Fibroblast of lung (primary cell): Measurements from ENCODE around the gene SPACA9. TPM values are rescaled to one million over a fixed set of nuclear protein-coding genes. Genes with fewer than 3 reads are reported as not detected.
A peak's percentile ranks its signal among the peaks of the same experiment; 100 is the strongest.

Experiments used
- DNase-seq, 2 donors: peaks; one replicate each; pipeline versions ENCODE4 v3.0.0 to v3.0.0-alpha.2; 2010; ENCODE audit warnings: low read depth in 2 of 2
- H2AFZ ChIP-seq: 2 replicates; pipeline ENCODE4 v1.5.1; 2012; ENCODE audit warnings: low read length, control low read depth, inconsistent platforms
- H3K27ac ChIP-seq: 2 replicates; pipeline ENCODE4 v1.5.1; 2011; ENCODE audit warnings: low read length, control low read depth; ENCODE audit not compliant: insufficient read depth
- H3K27me3 ChIP-seq: 2 replicates; pipeline ENCODE4 v1.5.1; 2011; ENCODE audit warnings: mild to moderate bottlenecking, low read length; ENCODE audit not compliant: control insufficient read depth, insufficient read depth
- H3K36me3 ChIP-seq: 2 replicates; pipeline ENCODE4 v1.5.1; 2011; ENCODE audit warnings: low read length; ENCODE audit not compliant: control insufficient read depth, insufficient read depth
- H3K4me1 ChIP-seq: 2 replicates; pipeline ENCODE4 v1.5.1; 2011; ENCODE audit warnings: low read length; ENCODE audit not compliant: control insufficient read depth, insufficient read depth; ENCODE audit errors: extremely low read depth
- H3K4me2 ChIP-seq: 2 replicates; pipeline ENCODE4 v1.5.1; 2011; ENCODE audit warnings: low read length, control low read depth; ENCODE audit not compliant: insufficient read depth; ENCODE audit errors: extremely low read depth
- H3K4me3 ChIP-seq, 4 experiments: fragments of 200-600 bp in 1 of 4; sonication (generic) in 1 of 4; replicated peaks in 1 of 4; 2 replicates each; pipeline ENCODE4 v1.5.1; 2011 to 2016; ENCODE audit warnings: low read length in 4 of 4, low read depth in 3 of 4, mild to moderate bottlenecking in 3 of 4, control low read depth in 2 of 4, inconsistent platforms in 1 of 4, mixed read lengths in 1 of 4; ENCODE audit not compliant: insufficient read depth in 1 of 4; ENCODE audit errors: control extremely low read depth in 1 of 4
- H3K79me2 ChIP-seq: 2 replicates; pipeline ENCODE4 v1.5.1; 2012; ENCODE audit warnings: mild to moderate bottlenecking, low read length, inconsistent platforms; ENCODE audit not compliant: control insufficient read depth, insufficient read depth
- H3K9ac ChIP-seq: 2 replicates; pipeline ENCODE4 v1.5.1; 2011; ENCODE audit warnings: mild to moderate bottlenecking, low read length, control low read depth; ENCODE audit not compliant: insufficient read depth
- H3K9me3 ChIP-seq: 2 replicates; pipeline ENCODE4 v1.5.1; 2012; ENCODE audit warnings: low read depth, low read length; ENCODE audit not compliant: control insufficient read depth, insufficient read depth
- H4K20me1 ChIP-seq: 2 replicates; pipeline ENCODE4 v1.5.1; 2011; ENCODE audit warnings: low read length; ENCODE audit not compliant: control insufficient read depth, insufficient read depth; ENCODE audit errors: extremely low read depth
- CTCF ChIP-seq, 2 donors: IDR thresholded peaks in 1 of 2; conservative IDR thresholded peaks in 1 of 2; 1 replicate in 1 of 2; 2 replicates in 1 of 2; pipeline ENCODE4 v1.5.1; 2011 to 2012; ENCODE audit warnings: low read length in 2 of 2, control low read depth in 1 of 2, inconsistent platforms in 1 of 2, low read depth in 1 of 2, mild to moderate bottlenecking in 1 of 2
- EZH2 ChIP-seq: IDR thresholded peaks from 2 replicates; pipeline ENCODE4 v1.5.1; 2012; ENCODE audit warnings: low read length, control low read depth, mild to moderate bottlenecking; ENCODE audit errors: missing control alignments
- polyA plus RNA-seq, 2 donors: library from polyadenylated mRNA; depleted of rRNA in 1 of 2; stranded (reverse) in 1 of 2; unstranded in 1 of 2; fragments of >200 nt; gene quantifications; 2 replicates each; pipeline ENCODE4 v1.2.1, GENCODE V29; 2011 to 2012; ENCODE audit warnings: missing spikeins in 1 of 2
- total RNA-seq: library from RNA; depleted of rRNA; stranded (reverse); fragments of >200 nt; gene quantifications from 2 replicates; pipeline ENCODE4 v1.2.1, GENCODE V29; 2014

The SPACA9 gene
- total and polyA plus RNA-seq, 2 donors (not counting 1 experiment from before 2014, with no cell fraction given), result 4.3 to 4.4 TPM

- Histone ChIP-seq H3K9me3 (no peaks in the 10 kb centered on the region), H3K27ac (no peak overlapping the region), H3K4me3 (peak overlapping the region; percentile 83 to 99 (median 88)), H3K4me2 (peak overlapping the region; percentile 62), H3K27me3 (no peaks in the 10 kb centered on the region), H4K20me1 (no peaks in the 10 kb centered on the region), H3K4me1 (peaks cover 2% of the 10 kb centered on the region), H3K9ac (peak overlapping the region; percentile 97), H3K79me2 (no peaks in the 10 kb centered on the region), H3K36me3 (no peaks in the 10 kb centered on the region), H2AFZ (peak overlapping the region; percentile 95)
- TF ChIP-seq CTCF (conservative IDR thresholded peaks at IDR 0.05 in 1 of 2, IDR thresholded peaks at IDR 0.05 in 1 of 2; ENCODE audit: low read depth in 1 of 2, low read length in 2 of 2) (no peak), EZH2 (no peak)
- no peak for DNase-seq
These were observed 1.3 kb upstream of the SPACA9 start for GRCh38 chr9:132877458-132877823.

- Histone ChIP-seq H3K27me3 (no peaks in the 10 kb centered on the region), H3K4me3 (peak within 1 kb of the TSS; percentile 83 to 99 (median 88)), H3K79me2 (no peaks in the 10 kb centered on the region), H3K9me3 (no peaks in the 10 kb centered on the region), H4K20me1 (no peaks in the 10 kb centered on the region), H3K9ac (peak within 1 kb of the TSS; percentile 97), H3K4me2 (peak within 1 kb of the TSS; percentile 95), H3K36me3 (no peaks in the 10 kb centered on the region), H2AFZ (peak within 1 kb of the TSS; percentile 95), H3K27ac (peak within 1 kb of the TSS; percentile 91), H3K4me1 (peaks cover 2% of the 10 kb centered on the region)
- TF ChIP-seq EZH2 (no peak), CTCF (conservative IDR thresholded peaks at IDR 0.05 in 1 of 2, IDR thresholded peaks at IDR 0.05 in 1 of 2; ENCODE audit: low read depth in 1 of 2, low read length in 2 of 2) (no peak)
- DNase-seq, result peak; percentile 69 to 71
These were observed 639 bp upstream of the SPACA9 start, which contains the start of gene AK8 for GRCh38 chr9:132877824-132878694. TSS of gene AK8 (minus strand) at chr9:132878284. CDS start at chr9:132878255, 29 bp downstream.

- H3K36me3 ChIP-seq, result no peaks in the 10 kb centered on the region
- H3K27ac ChIP-seq, result no peak overlapping the region
- DNase-seq, result no peak
- H3K9ac ChIP-seq, result no peak overlapping the region
- peak overlapping the region; percentile 95 for H3K4me2 ChIP-seq
- H2AFZ ChIP-seq, result peak overlapping the region; percentile 70
- H3K27me3 ChIP-seq, result no peaks in the 10 kb centered on the region
- no peaks in the 10 kb centered on the region for H3K9me3 ChIP-seq
- H3K4me1 ChIP-seq, result peaks cover 2% of the 10 kb centered on the region
- TF ChIP-seq CTCF (conservative IDR thresholded peaks at IDR 0.05 in 1 of 2, IDR thresholded peaks at IDR 0.05 in 1 of 2; ENCODE audit: low read depth in 1 of 2, low read length in 2 of 2) (no peak), EZH2 (no peak)
- no peaks in the 10 kb centered on the region for H3K79me2 ChIP-seq
- H4K20me1 ChIP-seq, result no peaks in the 10 kb centered on the region
- H3K4me3 ChIP-seq, result peak overlapping the region in 2 of 4 experiments; percentile 83 to 84
These were observed 992 bp downstream of the SPACA9 start for GRCh38 chr9:132879457-132880323.
